Esophagus muscularis mucosa (tissue), 4 donors: ENCODE measurements around the gene BTG4.

ENCODE experiments used
- EP300 ChIP-seq: sonication (generic); formaldehyde crosslinking; IDR thresholded peaks from one replicate; pipeline ENCODE4 v1.6.1; 2017; ENCODE audit warnings: antibody characterized with exemption
- POLR2A ChIP-seq: fragments of 450-650 bp; IDR thresholded peaks from one replicate; pipeline ENCODE4 v1.6.1; 2017; ENCODE audit warnings: antibody characterized with exemption, moderate library complexity, mild to moderate bottlenecking, low read depth
- POLR2AphosphoS5 ChIP-seq, 2 donors: sonication (generic); formaldehyde crosslinking; IDR thresholded peaks; one replicate each; pipeline ENCODE4 v1.6.1; 2017; ENCODE audit warnings: antibody characterized with exemption in 2 of 2
- TF ChIP-seq, protein P1 (sequence below), 3 experiments: fragments of 200-600 bp in 2 of 3; fragments of 450-650 bp in 1 of 3; sonication (generic) in 2 of 3; IDR thresholded peaks; one replicate each; pipeline ENCODE4 v1.5.1; 2017 to 2019; ENCODE audit warnings: antibody characterized with exemption in 3 of 3, mild to moderate bottlenecking in 2 of 3, moderate library complexity in 1 of 3

- TF ChIP-seq, protein P1, sequence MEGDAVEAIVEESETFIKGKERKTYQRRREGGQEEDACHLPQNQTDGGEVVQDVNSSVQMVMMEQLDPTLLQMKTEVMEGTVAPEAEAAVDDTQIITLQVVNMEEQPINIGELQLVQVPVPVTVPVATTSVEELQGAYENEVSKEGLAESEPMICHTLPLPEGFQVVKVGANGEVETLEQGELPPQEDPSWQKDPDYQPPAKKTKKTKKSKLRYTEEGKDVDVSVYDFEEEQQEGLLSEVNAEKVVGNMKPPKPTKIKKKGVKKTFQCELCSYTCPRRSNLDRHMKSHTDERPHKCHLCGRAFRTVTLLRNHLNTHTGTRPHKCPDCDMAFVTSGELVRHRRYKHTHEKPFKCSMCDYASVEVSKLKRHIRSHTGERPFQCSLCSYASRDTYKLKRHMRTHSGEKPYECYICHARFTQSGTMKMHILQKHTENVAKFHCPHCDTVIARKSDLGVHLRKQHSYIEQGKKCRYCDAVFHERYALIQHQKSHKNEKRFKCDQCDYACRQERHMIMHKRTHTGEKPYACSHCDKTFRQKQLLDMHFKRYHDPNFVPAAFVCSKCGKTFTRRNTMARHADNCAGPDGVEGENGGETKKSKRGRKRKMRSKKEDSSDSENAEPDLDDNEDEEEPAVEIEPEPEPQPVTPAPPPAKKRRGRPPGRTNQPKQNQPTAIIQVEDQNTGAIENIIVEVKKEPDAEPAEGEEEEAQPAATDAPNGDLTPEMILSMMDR (IDR thresholded peaks at IDR 0.05), result no peak
- no peak for TF ChIP-seq POLR2A
- TF ChIP-seq EP300, result no peak
- no peak for TF ChIP-seq POLR2AphosphoS5 (IDR thresholded peaks at IDR 0.05)
Observed at GRCh38 chr11:111522426-111522825, 10.2 kb upstream of the BTG4 start.
